GM12892 (cell line): ENCODE data around the gene LRRC37B.
"Not testable (repeated sequence)": the region's sequence is repeated elsewhere in the genome, so short reads cannot be mapped to it uniquely, and the experiment has no call there.

Experiments used
- POLR2A ChIP-seq: IDR thresholded peaks from 2 replicates; pipeline ENCODE4 v1.6.1; 2011; ENCODE audit warnings: low read depth, low read length, control low read depth
- POLR2AphosphoS5 ChIP-seq: IDR thresholded peaks from 2 replicates; pipeline ENCODE4 v1.6.1; 2011; ENCODE audit warnings: low read depth, low read length, control low read depth
- TAF1 ChIP-seq: IDR thresholded peaks from 2 replicates; pipeline ENCODE4 v1.6.1; 2011; ENCODE audit warnings: low read depth, mild to moderate bottlenecking, control low read depth, low read length, borderline replicate concordance

- TF ChIP-seq TAF1, POLR2A, POLR2AphosphoS5: not testable (repeated sequence)
Observed at GRCh38 chr17:32084003-32084941, 77.1 kb downstream of the LRRC37B start.
